NB4 (cell line): ENCODE results near the gene MAST4.

Experiments used
- DNase-seq: peaks from one replicate; pipeline ENCODE4 v3.0.0; 2010; ENCODE audit warnings: low read depth
- H3K4me3 ChIP-seq: one replicate; pipeline ENCODE4 v1.5.1; 2011; ENCODE audit warnings: mild to moderate bottlenecking, low read depth, low read length, moderate library complexity
- CTCF ChIP-seq: IDR thresholded peaks from one replicate; pipeline ENCODE4 v1.5.1; 2012; ENCODE audit warnings: low read depth, low read length
- MAX ChIP-seq: IDR thresholded peaks from 2 replicates; pipeline ENCODE4 v1.6.1; 2011; ENCODE audit warnings: low read depth, low read length
- MYC ChIP-seq: IDR thresholded peaks from 2 replicates; pipeline ENCODE4 v1.6.1; 2011; ENCODE audit warnings: low read depth, low read length
- POLR2A ChIP-seq: IDR thresholded peaks from 2 replicates; pipeline ENCODE4 v1.6.1; 2011; ENCODE audit warnings: mild to moderate bottlenecking; ENCODE audit not compliant: insufficient read length; ENCODE audit errors: extremely low read depth

Gene MAST4

GRCh38 chr5:67065237-67065636, 469.0 kb downstream of the MAST4 start:
- DNase-seq, result no peak
- H3K4me3 ChIP-seq, result no peak overlapping the region
- TF ChIP-seq MYC, result no peak
- no peak for TF ChIP-seq MAX
- TF ChIP-seq POLR2A, result no peak
- TF ChIP-seq CTCF, result no peak

- no peak overlapping the region for H3K4me3 ChIP-seq
- DNase-seq, result no peak
- TF ChIP-seq MAX (no peak), POLR2A (no peak), MYC (no peak), CTCF (no peak)
Observed at GRCh38 chr5:67065696-67066095, 469.5 kb downstream of the MAST4 start.

- TF ChIP-seq MAX (no peak), CTCF (no peak)
- no peak for DNase-seq
- no peak overlapping the region for H3K4me3 ChIP-seq
Observed at GRCh38 chr5:67066815-67067214, 470.6 kb downstream of the MAST4 start.

- TF ChIP-seq CTCF (no peak), MAX (no peak), POLR2A (no peak), MYC (no peak)
- no peak overlapping the region for H3K4me3 ChIP-seq
- no peak for DNase-seq
Observed at GRCh38 chr5:67073045-67073680, 477.0 kb downstream of the MAST4 start.

- no peak for DNase-seq
Observed at GRCh38 chr5:67077296-67077695, 481.1 kb downstream of the MAST4 start.

More at GRCh38 chr5:67077296-67077695, 481.1 kb downstream of the MAST4 start:
- TF ChIP-seq MAX (no peak), MYC (no peak), POLR2A (no peak), CTCF (no peak)
- no peak overlapping the region for H3K4me3 ChIP-seq
